ENCODE measurements around the gene MTMR3.

GRCh38 chr22:29833392-29833965 lies 49.5 kb upstream of the MTMR3 start:
- no peak for TF ChIP-seq EZH2 (IDR thresholded peaks at IDR 0.05; ENCODE audit: insufficient read depth, low read length)
- TF ChIP-seq, protein P1, sequence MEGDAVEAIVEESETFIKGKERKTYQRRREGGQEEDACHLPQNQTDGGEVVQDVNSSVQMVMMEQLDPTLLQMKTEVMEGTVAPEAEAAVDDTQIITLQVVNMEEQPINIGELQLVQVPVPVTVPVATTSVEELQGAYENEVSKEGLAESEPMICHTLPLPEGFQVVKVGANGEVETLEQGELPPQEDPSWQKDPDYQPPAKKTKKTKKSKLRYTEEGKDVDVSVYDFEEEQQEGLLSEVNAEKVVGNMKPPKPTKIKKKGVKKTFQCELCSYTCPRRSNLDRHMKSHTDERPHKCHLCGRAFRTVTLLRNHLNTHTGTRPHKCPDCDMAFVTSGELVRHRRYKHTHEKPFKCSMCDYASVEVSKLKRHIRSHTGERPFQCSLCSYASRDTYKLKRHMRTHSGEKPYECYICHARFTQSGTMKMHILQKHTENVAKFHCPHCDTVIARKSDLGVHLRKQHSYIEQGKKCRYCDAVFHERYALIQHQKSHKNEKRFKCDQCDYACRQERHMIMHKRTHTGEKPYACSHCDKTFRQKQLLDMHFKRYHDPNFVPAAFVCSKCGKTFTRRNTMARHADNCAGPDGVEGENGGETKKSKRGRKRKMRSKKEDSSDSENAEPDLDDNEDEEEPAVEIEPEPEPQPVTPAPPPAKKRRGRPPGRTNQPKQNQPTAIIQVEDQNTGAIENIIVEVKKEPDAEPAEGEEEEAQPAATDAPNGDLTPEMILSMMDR (IDR thresholded peaks at IDR 0.05; ENCODE audit: insufficient read depth, low read depth, low read length): no peak
